Activated T-cell treated with anti-CD3 and anti-CD28 coated beads for 24 hours (primary cell): Measurements from ENCODE around the gene SYNDIG1.

Experiments
- DNase-seq: peaks from one replicate; pipeline ENCODE4 v3.0.0-alpha.2; 2020; ENCODE audit warnings: low read depth

The SYNDIG1 gene

GRCh38 chr20:24662322-24662721, 192.9 kb downstream of the SYNDIG1 start:
- DNase-seq = no peak

DNA sequence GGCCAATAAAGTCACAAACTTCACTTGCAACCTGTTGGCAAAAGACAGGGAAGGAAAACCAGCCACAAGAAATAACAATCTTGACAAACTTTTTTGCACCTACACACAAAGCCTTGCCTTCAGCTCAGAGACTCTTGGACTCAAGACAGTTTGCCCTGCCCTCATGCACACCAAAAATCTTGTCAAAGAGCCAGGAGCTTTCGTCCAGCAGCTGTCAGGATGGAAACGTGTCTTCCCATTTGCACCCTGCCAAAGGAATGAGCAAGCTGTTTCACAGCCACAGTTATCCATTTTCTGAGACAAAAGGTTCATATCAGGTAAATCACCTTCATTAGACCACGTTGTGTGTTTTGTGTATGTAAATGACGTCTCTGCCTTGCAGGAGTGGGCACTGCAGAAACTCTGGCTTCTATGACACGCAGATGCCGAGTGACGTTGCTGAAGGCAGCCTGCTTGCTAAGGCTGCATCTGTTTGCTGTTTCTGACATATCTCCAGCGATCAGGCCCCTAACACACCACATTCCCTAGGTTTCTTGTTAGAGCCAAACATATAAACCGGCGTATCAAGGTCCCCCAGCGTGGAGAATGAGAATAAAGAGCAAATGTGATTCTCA, 193.4 kb downstream of the SYNDIG1 start:
- no peak for DNase-seq

- no peak for DNase-seq
Measured at GRCh38 chr20:24663496-24663895, 194.1 kb downstream of the SYNDIG1 start.

DNA sequence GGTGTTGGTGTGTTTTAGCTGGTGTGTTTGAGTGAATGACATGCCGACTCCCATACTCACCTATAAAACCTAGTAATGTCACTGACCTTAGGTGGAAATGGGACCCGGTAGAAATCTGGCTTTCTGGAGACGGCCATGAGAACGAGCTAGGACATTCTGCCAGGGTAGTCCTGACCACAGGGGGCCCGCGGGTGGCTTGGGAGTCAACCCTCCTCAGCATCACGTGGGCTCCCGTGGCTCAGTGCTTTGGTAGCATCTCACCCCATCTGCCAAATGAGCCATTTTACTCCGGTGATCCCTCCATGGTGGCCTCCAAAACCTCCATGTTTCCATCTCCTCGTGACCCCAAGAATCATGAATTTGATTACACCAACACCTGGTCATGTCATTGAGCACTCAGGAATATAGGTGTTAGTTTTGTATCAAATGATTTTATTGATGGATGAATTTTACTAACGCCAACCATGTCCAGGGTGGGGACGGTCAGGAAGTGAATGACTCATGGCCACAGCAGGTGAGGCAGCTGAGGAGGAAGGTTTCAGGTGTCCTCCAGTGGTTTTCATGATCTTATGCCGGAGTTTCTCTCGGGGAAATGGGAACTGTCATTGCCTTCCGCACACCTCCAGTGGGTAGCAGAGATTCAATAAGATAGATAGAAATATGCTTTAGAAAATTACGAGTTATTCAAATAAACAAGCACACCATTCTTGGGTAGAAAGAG, 195.0 kb downstream of the SYNDIG1 start:
- DNase-seq = no peak

DNA sequence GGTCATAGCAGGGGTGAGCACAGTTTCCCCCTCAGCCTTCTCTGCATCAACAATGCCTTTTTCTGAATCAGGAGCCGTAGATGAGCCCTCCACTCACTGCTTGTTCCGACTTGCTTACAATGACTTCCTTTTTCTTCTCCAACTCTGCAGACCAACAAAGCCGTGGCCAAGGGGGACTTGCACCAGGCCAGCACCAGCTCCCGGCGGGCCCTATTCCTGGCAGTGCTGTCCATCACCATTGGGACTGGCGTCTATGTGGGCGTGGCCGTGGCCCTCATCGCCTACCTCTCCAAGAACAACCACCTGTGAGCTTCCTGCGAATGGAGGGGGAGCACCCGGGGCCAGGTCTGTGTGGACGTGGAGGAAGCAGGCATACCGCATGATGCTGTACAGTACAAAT, 195.8 kb downstream of the SYNDIG1 start:
- DNase-seq = no peak

DNA sequence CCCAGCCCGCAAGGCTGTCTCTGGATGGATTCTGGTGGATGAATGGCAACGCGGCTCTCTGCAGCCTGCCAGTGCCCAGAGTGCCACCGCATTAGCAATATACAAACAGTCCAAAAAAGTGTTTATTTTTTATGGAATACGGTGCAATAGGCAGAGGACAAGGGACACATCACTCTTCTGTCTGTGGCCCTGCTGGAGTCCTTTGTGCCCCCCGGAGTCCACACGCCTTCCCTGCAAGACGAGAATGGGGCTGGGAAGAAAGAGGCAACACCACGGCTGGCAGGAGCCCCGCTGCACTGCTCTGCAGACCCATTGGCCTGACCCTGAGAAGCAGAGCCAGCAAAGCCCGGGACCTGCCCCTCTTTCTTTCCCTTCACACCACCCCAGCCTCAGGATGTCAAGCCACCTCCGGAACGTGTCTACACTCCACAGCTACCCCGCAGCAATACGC, 196.3 kb downstream of the SYNDIG1 start:
- no peak for DNase-seq

DNA sequence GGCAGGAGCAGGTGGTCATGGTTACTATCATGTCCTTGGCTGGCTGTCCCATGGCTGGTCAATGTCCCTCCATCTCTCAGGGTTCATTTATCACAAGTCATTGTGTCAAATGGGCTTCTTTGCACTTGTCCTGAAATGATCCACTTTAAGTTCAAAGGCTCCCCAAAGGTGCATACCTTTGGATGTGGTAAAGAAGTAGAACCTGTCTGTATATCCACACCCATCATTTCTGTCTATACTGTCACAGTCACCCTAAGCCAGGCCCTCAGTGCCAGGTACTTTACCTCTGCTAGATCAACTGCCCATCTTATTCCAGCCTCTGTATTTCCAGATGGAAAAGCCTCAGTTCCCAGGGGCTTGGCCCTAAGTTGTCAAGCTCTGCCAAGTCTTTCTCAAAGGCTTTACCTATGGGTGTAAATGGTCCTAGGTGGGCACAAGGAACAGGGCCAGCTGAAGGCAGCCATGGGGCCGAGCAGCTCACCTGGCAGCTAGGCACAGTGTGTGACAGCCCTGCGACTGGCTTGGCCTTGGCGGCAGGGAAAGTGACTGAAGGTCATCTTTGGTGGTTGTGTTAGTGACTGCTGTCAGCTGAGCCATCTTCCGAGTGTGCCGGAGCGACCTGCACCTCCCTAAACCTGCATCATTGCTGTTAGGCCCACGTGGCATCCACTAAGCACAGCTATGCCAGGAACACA, 198.4 kb downstream of the SYNDIG1 start:
- no peak for DNase-seq

DNA sequence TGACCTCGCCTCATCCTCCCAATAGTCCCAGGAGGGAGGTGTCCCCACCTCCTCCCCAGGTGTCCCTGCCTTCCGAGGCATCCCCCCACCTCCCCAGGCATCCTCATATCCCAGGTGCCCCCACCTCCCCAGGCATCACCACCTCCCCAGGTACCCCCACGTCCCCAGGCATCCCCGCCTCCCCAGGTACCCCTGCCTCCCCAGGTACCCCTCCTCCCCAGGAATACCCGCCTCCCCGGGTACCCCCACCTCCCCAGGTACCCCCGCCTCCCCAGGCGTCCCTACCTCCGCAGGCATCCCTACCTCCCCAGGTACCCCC, 198.9 kb downstream of the SYNDIG1 start:
- DNase-seq = no peak

DNA sequence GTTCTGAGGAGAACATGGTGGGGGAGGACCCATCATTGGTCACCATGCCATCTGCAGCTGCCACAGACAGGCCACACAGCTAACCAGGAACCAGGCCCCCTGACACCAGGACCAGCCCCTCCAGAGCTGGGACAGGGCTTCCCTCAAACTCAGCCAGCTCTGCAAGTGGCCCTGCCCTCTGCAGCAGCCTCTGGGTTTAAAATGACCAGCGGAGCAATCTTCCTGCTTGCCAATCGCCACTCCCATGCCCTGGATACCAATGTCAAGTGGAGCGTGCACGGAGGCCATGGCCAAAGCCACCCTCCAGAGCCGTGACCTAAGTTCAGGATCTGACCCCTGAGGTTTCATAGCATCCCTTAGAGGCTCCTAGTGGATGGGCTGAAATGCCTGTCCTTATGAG, 199.4 kb downstream of the SYNDIG1 start:
- no peak for DNase-seq

DNA sequence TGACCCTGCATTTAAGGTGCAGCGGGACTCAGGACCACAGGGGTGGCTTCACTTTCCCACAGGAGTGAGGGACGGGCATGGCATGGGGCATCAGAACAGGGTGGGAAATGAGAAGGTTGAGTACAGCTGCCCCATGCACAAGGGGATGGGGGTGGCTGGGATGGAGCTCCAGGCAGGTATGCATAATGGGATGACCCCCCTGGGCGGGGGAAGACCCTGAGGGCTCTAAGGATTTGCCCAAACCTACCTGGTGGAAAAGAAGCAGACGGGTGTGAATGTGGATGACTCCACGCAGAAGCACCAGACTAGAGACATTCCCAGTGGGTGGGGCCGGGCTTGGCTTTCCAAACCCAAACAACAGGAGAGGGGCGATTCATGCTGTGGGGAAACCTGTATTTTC, 200.3 kb downstream of the SYNDIG1 start:
- DNase-seq = no peak

DNA sequence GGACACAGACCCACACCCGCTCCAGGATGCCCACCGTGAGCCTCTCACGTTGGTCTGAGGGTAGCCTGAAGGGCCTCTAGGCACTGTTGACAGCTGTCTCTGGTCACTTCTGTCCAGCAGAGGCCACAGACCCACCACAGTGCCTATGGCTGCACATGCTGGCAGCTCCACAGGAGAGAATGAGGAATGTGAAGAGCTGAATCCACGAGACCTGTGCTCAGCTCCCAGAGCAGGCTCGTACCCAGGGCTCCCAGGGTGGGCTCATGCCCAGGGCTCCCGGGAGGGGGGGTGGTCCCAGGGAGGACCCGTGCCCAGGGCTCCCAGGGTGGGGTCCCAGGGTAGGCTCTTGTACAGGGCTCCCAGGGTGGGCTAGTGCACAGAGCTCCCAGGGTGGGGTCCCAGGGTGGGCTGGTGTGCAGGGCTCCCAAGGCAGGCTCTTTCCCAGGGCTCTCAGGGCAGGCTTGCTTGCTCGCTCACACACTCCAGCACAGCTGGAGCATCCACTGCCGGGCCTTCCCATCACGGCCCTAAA, 201.0 kb downstream of the SYNDIG1 start:
- no peak for DNase-seq

DNA sequence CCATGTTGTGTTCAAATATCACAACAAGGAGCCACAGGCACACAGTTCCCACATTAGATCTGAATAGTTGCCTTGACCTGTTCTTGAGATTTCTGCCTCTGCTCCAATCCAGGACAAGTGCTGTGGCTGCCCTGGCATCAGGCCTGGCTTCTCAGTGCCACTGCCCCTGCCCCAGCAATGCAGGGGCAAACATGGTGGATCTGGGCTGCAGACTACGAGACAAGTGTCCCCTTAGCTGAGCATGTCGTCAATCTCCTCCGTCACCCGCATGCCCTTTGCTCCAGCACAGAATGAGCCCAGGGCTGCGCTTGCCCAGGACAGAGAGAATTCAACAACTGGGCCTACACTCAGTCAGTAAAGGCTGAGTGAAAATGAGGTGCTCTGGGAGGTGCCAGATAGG, 201.6 kb downstream of the SYNDIG1 start:
- no peak for DNase-seq

GRCh38 chr20:24672181-24672880, 202.9 kb downstream of the SYNDIG1 start:
- DNase-seq = no peak

DNA sequence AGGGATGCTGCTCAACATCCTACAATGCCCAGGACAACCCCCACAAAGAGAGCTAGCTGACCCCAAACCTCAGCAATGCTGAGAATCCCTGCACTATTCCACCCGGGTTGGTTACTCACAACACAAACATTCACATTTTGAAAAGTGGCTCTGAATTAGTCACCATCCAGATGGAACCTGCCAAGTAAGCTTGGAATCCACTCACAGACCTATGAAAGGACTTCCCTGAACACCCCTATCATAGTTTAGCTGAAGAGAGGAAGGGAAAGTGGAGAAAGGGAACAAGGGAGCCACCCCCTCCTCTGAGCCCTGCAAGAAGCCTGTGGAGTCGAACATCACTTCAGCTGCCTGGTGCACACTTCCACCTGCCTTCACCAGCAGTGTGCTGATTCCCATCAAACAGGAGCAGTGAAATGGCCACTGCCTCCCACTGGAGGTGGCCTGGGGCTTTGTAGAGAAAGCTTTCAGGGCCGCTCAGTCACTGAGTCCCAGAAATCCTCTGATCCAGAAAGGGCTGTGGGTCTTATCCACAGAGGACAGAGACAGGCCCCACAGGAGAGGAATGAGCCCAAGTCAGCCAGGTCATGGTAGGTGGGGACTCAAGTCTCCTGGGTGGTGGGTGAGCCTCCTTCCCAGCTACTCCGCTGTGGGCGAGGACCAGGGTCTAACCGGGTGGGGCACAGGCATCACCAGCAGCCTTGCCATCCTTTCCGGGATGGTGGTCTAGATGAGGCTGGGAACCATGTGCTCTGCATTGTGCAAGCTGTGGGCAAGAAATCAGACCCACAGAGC, 203.7 kb downstream of the SYNDIG1 start:
- no peak for DNase-seq

DNA sequence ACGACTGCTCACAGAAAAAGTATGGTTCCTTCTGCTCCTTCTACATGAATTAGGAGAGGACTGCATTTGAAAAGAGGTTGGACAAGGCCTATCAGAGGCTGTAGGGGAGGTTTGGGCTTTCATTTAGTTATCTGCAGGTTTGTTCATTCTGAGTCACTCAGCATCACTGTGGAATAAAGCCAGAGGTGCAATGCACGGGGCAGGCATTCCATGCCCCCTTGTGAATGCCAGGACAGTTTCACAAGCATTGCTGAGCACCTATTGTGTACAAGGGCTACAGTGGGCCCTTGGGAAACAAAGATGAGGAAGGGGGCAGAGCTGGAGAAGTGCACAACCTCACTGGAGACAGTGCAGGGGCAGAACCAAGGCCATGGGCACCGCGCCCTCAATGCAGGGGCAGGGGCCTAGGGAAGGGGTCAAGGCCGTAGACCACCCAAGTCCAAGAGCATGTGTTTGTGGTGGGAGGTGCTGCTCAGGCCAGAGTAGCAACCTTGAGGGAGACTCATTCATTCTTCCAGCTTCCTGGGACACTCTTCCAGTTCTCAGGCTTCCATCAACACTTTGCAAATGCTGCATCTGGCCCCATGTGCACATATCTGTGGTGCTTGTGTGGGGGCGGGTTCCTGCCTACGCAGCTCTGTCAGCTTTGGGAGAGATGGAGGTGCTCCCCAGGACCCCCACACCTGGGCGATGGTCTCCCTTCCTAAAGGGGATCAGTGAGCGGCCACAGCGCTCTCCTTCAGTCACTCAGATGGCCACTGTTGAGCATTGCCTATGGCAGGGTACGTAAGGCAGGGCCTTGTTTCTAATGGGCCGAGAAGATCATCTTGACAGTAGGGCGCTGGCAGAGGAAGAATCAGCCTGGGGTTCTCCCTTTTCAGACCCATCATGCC, 204.5 kb downstream of the SYNDIG1 start:
- no peak for DNase-seq

DNA sequence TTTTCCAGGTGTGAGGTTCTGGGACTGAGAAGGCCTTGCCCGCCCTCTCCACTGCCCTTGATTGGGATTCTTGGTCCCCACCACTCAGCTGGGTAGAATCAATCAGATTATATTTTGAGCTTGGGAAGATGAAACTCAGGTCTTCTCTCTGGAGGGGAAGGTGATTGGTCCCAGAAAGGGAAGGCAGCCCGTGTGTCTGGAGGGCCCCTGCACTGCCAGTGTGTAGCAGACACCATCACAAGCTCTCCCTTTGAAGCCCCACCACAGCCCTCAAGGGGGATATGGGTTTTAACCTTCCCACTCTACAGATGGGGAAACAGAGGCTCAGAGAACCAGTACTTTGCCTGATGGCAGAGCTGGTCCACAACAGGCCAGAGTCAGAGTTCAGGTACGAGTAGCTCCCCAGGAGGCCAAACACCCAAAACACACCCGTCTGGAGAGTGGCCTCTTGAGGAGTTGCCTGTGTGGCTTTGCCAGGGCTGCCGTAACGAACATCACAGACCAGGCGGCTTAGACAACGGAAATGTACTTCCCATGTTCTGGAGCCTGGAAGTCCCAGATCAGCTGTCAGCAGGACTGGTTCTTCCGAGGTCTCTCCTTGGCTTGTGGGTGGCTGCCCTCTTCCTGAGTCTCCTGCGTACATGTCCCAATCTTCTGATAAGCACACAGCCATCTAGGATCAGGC, 205.6 kb downstream of the SYNDIG1 start:
- no peak for DNase-seq

- DNase-seq = no peak
Measured at GRCh38 chr20:24675651-24676352, 206.4 kb downstream of the SYNDIG1 start.

- no peak for DNase-seq
Measured at GRCh38 chr20:24676353-24676977, 207.0 kb downstream of the SYNDIG1 start.

GRCh38 chr20:24676978-24677370, 207.5 kb downstream of the SYNDIG1 start:
- no peak for DNase-seq
